ENCODE results near the gene NOS1AP. TPM values are rescaled to one million over a fixed set of nuclear protein-coding genes. Genes with fewer than 3 reads are reported as not detected.

NOS1AP gene
- polyA plus RNA-seq, 1 donor: 2.7 TPM

DNA sequence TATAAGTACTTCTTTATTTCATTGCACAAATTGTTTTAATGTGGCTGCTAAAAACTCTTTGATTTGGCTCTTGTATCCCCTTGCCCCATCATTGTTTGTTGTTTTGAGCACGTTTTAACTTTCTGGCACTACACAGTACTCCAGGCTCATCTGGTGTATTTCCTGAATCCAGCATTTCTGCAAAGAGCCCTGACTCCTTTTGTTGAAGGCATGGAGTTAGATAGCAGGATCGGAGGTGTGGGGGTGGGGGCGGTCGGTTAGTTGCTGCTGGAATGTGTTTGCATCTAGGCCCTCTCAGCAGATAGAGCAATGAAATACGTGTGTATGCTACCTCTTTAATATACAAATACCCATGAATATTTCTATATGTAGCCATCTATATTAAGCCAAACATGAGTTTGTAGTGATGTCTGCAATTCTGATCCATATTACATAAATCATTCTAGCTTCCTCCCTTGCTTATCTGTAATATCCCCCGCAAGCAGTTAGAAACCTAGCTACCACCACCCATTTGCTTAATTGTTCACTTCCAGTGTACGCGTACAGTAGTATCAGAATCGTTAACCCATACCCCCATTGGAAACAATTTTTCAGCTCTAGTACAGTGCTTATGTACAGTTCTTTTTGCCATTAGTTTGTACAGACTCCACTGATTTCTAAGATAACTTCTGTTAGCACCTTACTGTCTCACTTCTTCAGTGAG lies 106.0 kb downstream of the NOS1AP start:
- no CpG with 5 or more reads among the region's 9 CpGs for WGBS (ENCODE audit: insufficient coverage, low lambda C conversion rate)
- no peaks in the 10 kb centered on the region for H3K36me3 ChIP-seq (ENCODE audit: control insufficient read depth, insufficient read depth, low read length)
- H3K27me3 ChIP-seq (ENCODE audit: control insufficient read depth, insufficient read depth, low read length): no peaks in the 10 kb centered on the region
- H3K9me3 ChIP-seq (ENCODE audit: control insufficient read depth, low read depth, low read length): no peaks in the 10 kb centered on the region
- H3K4me1 ChIP-seq (ENCODE audit: control insufficient read depth, insufficient read depth, low read length): no peaks in the 10 kb centered on the region
- H3K27ac ChIP-seq (ENCODE audit: low read length): no peak overlapping the region
- DNase-seq: no peak
- no peak overlapping the region for H3K4me3 ChIP-seq (ENCODE audit: low read length)

- Histone ChIP-seq H3K9me3 (ENCODE audit: control insufficient read depth, low read depth, low read length) (no peaks in the 10 kb centered on the region), H3K27ac (ENCODE audit: low read length) (no peak overlapping the region), H3K36me3 (ENCODE audit: control insufficient read depth, insufficient read depth, low read length) (no peaks in the 10 kb centered on the region), H3K4me3 (ENCODE audit: low read length) (no peak overlapping the region), H3K27me3 (ENCODE audit: control insufficient read depth, insufficient read depth, low read length) (no peaks in the 10 kb centered on the region), H3K4me1 (ENCODE audit: control insufficient read depth, insufficient read depth, low read length) (no peaks in the 10 kb centered on the region)
- peak in 1 of 2 donors; percentile 13 for DNase-seq
- WGBS (ENCODE audit: insufficient coverage, low lambda C conversion rate): no CpG with 5 or more reads among the region's 6 CpGs
Measured at GRCh38 chr1:162177126-162177525, 107.6 kb downstream of the NOS1AP start.

DNA sequence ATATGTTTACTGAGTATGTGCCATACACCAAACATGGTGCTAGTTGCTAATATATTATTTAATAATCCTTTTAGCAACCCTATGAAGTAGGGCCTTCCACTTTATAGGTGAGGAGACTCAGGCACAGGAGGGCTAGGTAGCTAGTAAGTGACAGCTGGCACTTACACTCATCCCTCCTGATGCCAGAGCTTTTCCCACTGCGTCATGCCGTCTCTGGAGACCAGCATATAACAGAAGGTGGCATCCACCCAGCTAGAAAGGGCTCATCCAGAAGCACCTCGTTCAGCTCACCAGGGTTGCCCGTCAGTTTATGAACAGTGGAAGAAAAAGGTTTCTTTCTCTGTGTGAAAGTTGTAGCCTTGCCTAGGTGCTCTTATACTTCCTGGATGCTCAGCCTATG lies 108.9 kb downstream of the NOS1AP start:
- Histone ChIP-seq H3K9me3 (ENCODE audit: control insufficient read depth, low read depth, low read length) (no peaks in the 10 kb centered on the region), H3K27me3 (ENCODE audit: control insufficient read depth, insufficient read depth, low read length) (no peaks in the 10 kb centered on the region), H3K4me3 (ENCODE audit: low read length) (no peak overlapping the region), H3K4me1 (ENCODE audit: control insufficient read depth, insufficient read depth, low read length) (no peaks in the 10 kb centered on the region), H3K27ac (ENCODE audit: low read length) (no peak overlapping the region), H3K36me3 (ENCODE audit: control insufficient read depth, insufficient read depth, low read length) (no peaks in the 10 kb centered on the region)
- no CpG with 5 or more reads among the region's 4 CpGs for WGBS (ENCODE audit: insufficient coverage, low lambda C conversion rate)
- DNase-seq: no peak

GRCh38 chr1:162179121-162179520 lies 109.6 kb downstream of the NOS1AP start:
- Histone ChIP-seq H3K27ac (ENCODE audit: low read length) (no peak overlapping the region), H3K27me3 (ENCODE audit: control insufficient read depth, insufficient read depth, low read length) (no peaks in the 10 kb centered on the region), H3K4me1 (ENCODE audit: control insufficient read depth, insufficient read depth, low read length) (no peaks in the 10 kb centered on the region), H3K4me3 (ENCODE audit: low read length) (no peak overlapping the region), H3K36me3 (ENCODE audit: control insufficient read depth, insufficient read depth, low read length) (no peaks in the 10 kb centered on the region), H3K9me3 (ENCODE audit: control insufficient read depth, low read depth, low read length) (no peaks in the 10 kb centered on the region)
- no peak for DNase-seq
- WGBS (ENCODE audit: insufficient coverage, low lambda C conversion rate): 29% methylated on average over 1 of the region's 4 CpGs

DNA sequence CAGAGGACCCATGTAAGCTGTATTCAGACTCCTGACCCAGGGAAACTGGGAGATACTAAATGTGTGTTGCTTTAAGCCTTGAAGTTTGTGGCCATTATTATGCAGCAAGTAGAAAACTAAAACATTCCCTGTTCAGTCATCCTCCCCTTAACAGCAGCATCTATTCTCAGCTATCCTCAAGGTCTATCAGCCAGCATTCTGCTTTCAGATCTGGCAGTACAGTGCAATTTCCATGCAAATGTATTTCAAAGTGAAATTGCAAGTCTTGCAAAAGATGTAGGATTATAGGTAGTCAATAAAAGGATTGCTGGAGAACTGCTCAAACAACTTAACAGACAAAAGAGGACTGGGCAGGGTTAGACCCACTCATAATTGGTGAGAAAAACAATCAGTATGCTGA lies 111.3 kb downstream of the NOS1AP start:
- no peaks in the 10 kb centered on the region for H3K27me3 ChIP-seq (ENCODE audit: control insufficient read depth, insufficient read depth, low read length)
- H3K9me3 ChIP-seq (ENCODE audit: control insufficient read depth, low read depth, low read length): no peaks in the 10 kb centered on the region
- H3K36me3 ChIP-seq (ENCODE audit: control insufficient read depth, insufficient read depth, low read length): no peaks in the 10 kb centered on the region
- H3K4me3 ChIP-seq (ENCODE audit: low read length): no peak overlapping the region
- DNase-seq: no peak
- no peaks in the 10 kb centered on the region for H3K4me1 ChIP-seq (ENCODE audit: control insufficient read depth, insufficient read depth, low read length)
- no peak overlapping the region for H3K27ac ChIP-seq (ENCODE audit: low read length)

DNA sequence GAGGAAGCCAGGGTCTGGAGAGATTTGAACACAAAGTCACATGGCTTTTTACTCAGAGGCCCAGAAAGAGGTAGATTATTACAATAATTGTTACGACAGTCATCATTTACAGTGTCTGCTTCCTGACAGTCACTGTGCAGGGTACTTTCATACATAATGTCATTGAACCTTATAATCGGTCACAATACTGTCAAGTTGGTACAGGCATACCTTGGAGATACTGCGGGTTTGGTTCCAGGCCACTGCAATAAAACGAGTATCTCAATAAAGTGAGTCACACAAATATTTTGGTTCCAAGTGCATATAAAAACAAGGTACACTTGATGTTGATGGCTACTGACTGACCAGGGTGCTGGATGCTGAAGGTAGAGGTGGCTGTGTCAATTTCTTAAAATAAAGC lies 112.6 kb downstream of the NOS1AP start:
- Histone ChIP-seq H3K27ac (ENCODE audit: low read length) (no peak overlapping the region), H3K27me3 (ENCODE audit: control insufficient read depth, insufficient read depth, low read length) (no peaks in the 10 kb centered on the region), H3K4me1 (ENCODE audit: control insufficient read depth, insufficient read depth, low read length) (no peaks in the 10 kb centered on the region), H3K4me3 (ENCODE audit: low read length) (no peak overlapping the region), H3K9me3 (ENCODE audit: control insufficient read depth, low read depth, low read length) (no peaks in the 10 kb centered on the region), H3K36me3 (ENCODE audit: control insufficient read depth, insufficient read depth, low read length) (no peaks in the 10 kb centered on the region)
- no peak for DNase-seq
- no CpG with 5 or more reads among the region's 4 CpGs for WGBS (ENCODE audit: insufficient coverage, low lambda C conversion rate)

DNA sequence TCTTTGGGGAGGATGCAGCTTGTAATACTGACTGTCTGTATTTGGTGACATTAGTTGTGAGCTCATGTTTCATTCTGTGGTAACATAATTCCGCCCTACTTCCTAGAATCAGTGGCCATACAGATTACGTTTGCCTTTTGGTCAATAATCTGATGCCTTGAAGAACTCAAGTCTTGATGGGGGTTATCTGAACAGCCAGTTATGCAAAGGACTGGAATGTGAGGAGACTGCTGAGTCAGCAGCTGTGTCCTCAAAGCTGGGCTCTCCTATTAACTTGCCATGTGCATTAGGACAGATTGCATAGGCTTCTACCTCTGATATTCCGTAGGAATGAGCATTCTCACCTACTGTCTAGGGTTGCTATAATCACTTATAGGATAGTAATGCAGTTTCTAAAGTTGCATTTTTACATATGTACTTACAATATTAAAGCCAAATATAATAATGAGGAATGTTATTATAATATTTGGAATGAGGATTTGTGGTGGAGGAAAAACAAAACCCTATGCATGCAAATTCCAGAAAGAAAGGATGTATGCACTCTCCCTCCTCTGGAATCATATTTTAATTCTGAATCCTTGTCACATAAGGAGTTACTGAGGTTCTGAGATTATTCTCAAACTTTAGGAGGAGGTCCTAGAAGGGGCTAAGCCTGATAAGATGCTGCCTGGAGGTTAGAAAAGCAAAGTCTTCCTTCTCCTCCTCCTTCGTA lies 116.0 kb downstream of the NOS1AP start:
- WGBS (ENCODE audit: insufficient coverage, low lambda C conversion rate): 14% methylated on average over 1 of the region's 4 CpGs

GRCh38 chr1:162186026-162186374 lies 116.5 kb downstream of the NOS1AP start:
- no peak for DNase-seq
- no peaks in the 10 kb centered on the region for H3K27me3 ChIP-seq (ENCODE audit: control insufficient read depth, insufficient read depth, low read length)
- WGBS (ENCODE audit: insufficient coverage, low lambda C conversion rate): no CpG with 5 or more reads among the region's 1 CpG

More for the DNA sequence above, 116.0 kb downstream of the NOS1AP start:
- Histone ChIP-seq H3K4me3 (ENCODE audit: low read length) (no peak overlapping the region), H3K36me3 (ENCODE audit: control insufficient read depth, insufficient read depth, low read length) (no peaks in the 10 kb centered on the region), H3K4me1 (ENCODE audit: control insufficient read depth, insufficient read depth, low read length) (no peaks in the 10 kb centered on the region), H3K9me3 (ENCODE audit: control insufficient read depth, low read depth, low read length) (no peaks in the 10 kb centered on the region), H3K27me3 (ENCODE audit: control insufficient read depth, insufficient read depth, low read length) (no peaks in the 10 kb centered on the region), H3K27ac (ENCODE audit: low read length) (no peak overlapping the region)
- peak in 1 of 2 donors; percentile 13 for DNase-seq

GRCh38 chr1:162186406-162186805 lies 116.9 kb downstream of the NOS1AP start:
- Histone ChIP-seq H3K27ac (ENCODE audit: low read length) (no peak overlapping the region), H3K9me3 (ENCODE audit: control insufficient read depth, low read depth, low read length) (no peaks in the 10 kb centered on the region), H3K4me3 (ENCODE audit: low read length) (no peak overlapping the region), H3K4me1 (ENCODE audit: control insufficient read depth, insufficient read depth, low read length) (peaks cover 5% of the 10 kb centered on the region), H3K27me3 (ENCODE audit: control insufficient read depth, insufficient read depth, low read length) (no peaks in the 10 kb centered on the region), H3K36me3 (ENCODE audit: control insufficient read depth, insufficient read depth, low read length) (no peaks in the 10 kb centered on the region)
- no CpG with 5 or more reads among the region's 2 CpGs for WGBS (ENCODE audit: insufficient coverage, low lambda C conversion rate)
- no peak for DNase-seq

More at GRCh38 chr1:162186026-162186374, 116.5 kb downstream of the NOS1AP start:
- Histone ChIP-seq H3K4me1 (ENCODE audit: control insufficient read depth, insufficient read depth, low read length) (peaks cover 1% of the 10 kb centered on the region), H3K36me3 (ENCODE audit: control insufficient read depth, insufficient read depth, low read length) (no peaks in the 10 kb centered on the region), H3K27ac (ENCODE audit: low read length) (no peak overlapping the region), H3K4me3 (ENCODE audit: low read length) (no peak overlapping the region), H3K9me3 (ENCODE audit: control insufficient read depth, low read depth, low read length) (no peaks in the 10 kb centered on the region)

DNA sequence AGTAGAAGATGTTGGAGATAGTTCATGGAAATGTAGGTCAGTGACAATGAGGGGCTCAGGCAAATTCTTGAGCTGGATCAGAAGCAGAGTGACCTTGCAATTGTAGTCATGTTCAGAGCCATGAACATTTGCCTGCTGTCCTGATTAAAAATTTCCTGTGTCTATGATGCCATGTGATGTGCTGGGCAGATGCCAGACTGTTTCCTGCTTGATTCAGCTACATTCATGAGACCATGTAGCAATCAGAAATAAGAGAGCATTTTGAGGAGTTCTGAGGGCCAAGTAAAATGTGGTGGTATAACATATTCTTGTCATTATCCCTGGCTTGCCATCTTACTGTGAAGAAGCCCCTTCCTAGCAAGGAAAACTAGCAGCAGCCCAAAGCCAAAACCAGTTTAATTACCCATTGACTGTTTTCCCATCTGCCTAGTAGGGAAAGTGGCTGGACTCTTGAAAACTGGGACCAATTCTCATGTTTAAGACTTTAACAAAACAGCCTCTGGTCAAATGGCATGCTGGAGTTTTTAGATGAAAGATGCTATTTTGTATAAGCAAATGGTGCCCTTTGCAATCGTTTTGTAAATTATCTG lies 118.3 kb downstream of the NOS1AP start:
- no peak overlapping the region for H3K27ac ChIP-seq (ENCODE audit: low read length)
- no peaks in the 10 kb centered on the region for H3K9me3 ChIP-seq (ENCODE audit: control insufficient read depth, low read depth, low read length)
- H3K4me1 ChIP-seq (ENCODE audit: control insufficient read depth, insufficient read depth, low read length): peaks cover 15% of the 10 kb centered on the region
- H3K36me3 ChIP-seq (ENCODE audit: control insufficient read depth, insufficient read depth, low read length): no peaks in the 10 kb centered on the region
- H3K27me3 ChIP-seq (ENCODE audit: control insufficient read depth, insufficient read depth, low read length): no peaks in the 10 kb centered on the region
- no peak for DNase-seq
- H3K4me3 ChIP-seq (ENCODE audit: low read length): no peak overlapping the region
- WGBS (ENCODE audit: insufficient coverage, low lambda C conversion rate): no CpG with 5 or more reads among the region's 1 CpG
